Breast epithelium (tissue), 4 donors: ENCODE measurements around the gene STK4. TPM values are rescaled to one million over a fixed set of nuclear protein-coding genes. Genes with fewer than 3 reads are reported as not detected.

Experiments used
- DNase-seq, 2 donors: peaks; one replicate each; pipeline ENCODE4 v3.0.0-alpha.2; 2019; ENCODE audit warnings: low spot score in 2 of 2
- H3K27ac ChIP-seq, 2 donors: fragments of 200-600 bp; sonication (generic) in 1 of 2; one replicate each; pipeline ENCODE4 v1.5.1; 2016 to 2019; ENCODE audit warnings: mild to moderate bottlenecking in 1 of 2
- H3K27me3 ChIP-seq, 2 donors: fragments of 200-600 bp; sonication (generic) in 1 of 2; one replicate each; pipeline versions ENCODE4 v1.5.1 to v1.6.0; 2017 to 2019; ENCODE audit warnings: control low read depth in 1 of 2, mild to moderate bottlenecking in 1 of 2
- H3K36me3 ChIP-seq: fragments of 200-600 bp; one replicate; pipeline ENCODE4 v1.5.1; 2019
- H3K4me1 ChIP-seq, 2 donors: fragments of 200-600 bp; sonication (generic); one replicate each; pipeline ENCODE4 v1.5.1; 2016 to 2019; ENCODE audit warnings: control low read depth in 1 of 2
- H3K4me3 ChIP-seq, 3 donors: fragments of 200-600 bp; sonication (generic); 1 replicate in 2 of 3; 2 replicates in 1 of 3; pipeline ENCODE4 v1.5.1; 2016 to 2019; ENCODE audit warnings: mild to moderate bottlenecking in 3 of 3, moderate library complexity in 2 of 3
- H3K9me3 ChIP-seq, 2 donors: fragments of 200-600 bp; sonication (generic) in 1 of 2; one replicate each; pipeline ENCODE4 v1.5.1; 2016 to 2019; ENCODE audit warnings: control low read depth in 1 of 2
- POLR2A ChIP-seq: fragments of 450-650 bp; IDR thresholded peaks from one replicate; pipeline ENCODE4 v1.6.1; 2016; ENCODE audit warnings: antibody characterized with exemption, mild to moderate bottlenecking, moderate library complexity
- POLR2AphosphoS5 ChIP-seq, 3 donors: sonication (generic); formaldehyde crosslinking; IDR thresholded peaks; one replicate each; pipeline ENCODE4 v1.6.1; 2017; ENCODE audit warnings: antibody characterized with exemption in 3 of 3
- intact Hi-C: fragments of 100-400 bp; cut with DNase I; formaldehyde crosslinking; loops from one replicate; pipeline ENCODE4 v1.15.1; 2023; ENCODE audit warnings: low total_unique reads
- total RNA-seq, 3 donors: library from RNA; depleted of rRNA; stranded (reverse); fragments of >200 nt; gene quantifications; one replicate each; pipeline ENCODE4 v1.1.0, GENCODE V29; 2016
- TF ChIP-seq, protein P1 (sequence below), 3 donors: fragments of 450-650 bp; IDR thresholded peaks; one replicate each; pipeline ENCODE4 v1.5.1; 2016 to 2017; ENCODE audit warnings: antibody characterized with exemption in 3 of 3, mild to moderate bottlenecking in 3 of 3, moderate library complexity in 3 of 3

STK4 gene
- total RNA-seq, 3 donors from 2014 or later: 33.1 to 35.3 (median 34.7) TPM

DNA sequence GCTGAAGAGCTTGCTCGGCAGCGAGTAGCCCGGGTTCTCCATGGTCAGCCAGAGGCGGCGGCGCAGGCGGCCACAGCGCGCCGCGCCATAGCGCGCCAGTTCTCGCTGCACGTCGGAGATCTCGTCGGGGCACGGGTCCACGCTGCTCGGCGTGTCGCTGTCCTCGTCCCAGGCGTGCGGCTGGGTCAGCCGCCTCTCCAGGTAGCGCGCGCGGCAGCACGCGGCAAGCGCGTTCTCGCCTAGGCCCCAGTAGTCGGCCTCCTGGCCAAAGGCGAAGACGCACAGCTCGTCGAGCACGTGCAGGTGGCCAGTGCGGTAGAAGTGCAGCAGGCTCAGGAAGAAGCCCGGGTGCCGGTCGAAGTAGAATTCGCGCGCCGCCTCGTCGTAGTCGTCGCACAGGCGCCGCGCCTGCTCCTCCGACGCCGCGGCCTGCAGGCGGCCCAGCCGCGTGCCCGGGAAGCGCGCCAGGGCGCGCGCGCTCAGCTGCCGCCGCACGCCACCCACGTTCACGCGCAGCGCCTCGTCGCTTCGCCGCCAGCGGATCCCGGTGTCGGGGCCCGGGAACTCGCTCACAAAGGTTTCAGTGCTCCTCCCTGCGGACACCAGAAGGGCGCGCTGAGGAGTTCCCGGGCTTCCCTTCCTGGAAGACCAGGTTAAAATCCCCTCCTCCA, 131.9 kb downstream of the STK4 start:
- intact Hi-C loops: no loop called here
- TF ChIP-seq, protein P1, sequence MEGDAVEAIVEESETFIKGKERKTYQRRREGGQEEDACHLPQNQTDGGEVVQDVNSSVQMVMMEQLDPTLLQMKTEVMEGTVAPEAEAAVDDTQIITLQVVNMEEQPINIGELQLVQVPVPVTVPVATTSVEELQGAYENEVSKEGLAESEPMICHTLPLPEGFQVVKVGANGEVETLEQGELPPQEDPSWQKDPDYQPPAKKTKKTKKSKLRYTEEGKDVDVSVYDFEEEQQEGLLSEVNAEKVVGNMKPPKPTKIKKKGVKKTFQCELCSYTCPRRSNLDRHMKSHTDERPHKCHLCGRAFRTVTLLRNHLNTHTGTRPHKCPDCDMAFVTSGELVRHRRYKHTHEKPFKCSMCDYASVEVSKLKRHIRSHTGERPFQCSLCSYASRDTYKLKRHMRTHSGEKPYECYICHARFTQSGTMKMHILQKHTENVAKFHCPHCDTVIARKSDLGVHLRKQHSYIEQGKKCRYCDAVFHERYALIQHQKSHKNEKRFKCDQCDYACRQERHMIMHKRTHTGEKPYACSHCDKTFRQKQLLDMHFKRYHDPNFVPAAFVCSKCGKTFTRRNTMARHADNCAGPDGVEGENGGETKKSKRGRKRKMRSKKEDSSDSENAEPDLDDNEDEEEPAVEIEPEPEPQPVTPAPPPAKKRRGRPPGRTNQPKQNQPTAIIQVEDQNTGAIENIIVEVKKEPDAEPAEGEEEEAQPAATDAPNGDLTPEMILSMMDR (IDR thresholded peaks at IDR 0.05): no peak
- TF ChIP-seq POLR2A (no peak), POLR2AphosphoS5 (IDR thresholded peaks at IDR 0.05) (no peak)
- H3K27ac ChIP-seq: no peak overlapping the region
- peak overlapping the region in 2 of 3 donors; percentile 12 to 49 for H3K4me3 ChIP-seq
- no peaks in the 10 kb centered on the region for H3K9me3 ChIP-seq
- no peaks in the 10 kb centered on the region for H3K36me3 ChIP-seq
- DNase-seq: no peak
- H3K4me1 ChIP-seq: peaks cover 0 to 5% of the 10 kb centered on the region in 2 donors
- peaks cover 2 to 31% of the 10 kb centered on the region in 2 donors for H3K27me3 ChIP-seq

DNA sequence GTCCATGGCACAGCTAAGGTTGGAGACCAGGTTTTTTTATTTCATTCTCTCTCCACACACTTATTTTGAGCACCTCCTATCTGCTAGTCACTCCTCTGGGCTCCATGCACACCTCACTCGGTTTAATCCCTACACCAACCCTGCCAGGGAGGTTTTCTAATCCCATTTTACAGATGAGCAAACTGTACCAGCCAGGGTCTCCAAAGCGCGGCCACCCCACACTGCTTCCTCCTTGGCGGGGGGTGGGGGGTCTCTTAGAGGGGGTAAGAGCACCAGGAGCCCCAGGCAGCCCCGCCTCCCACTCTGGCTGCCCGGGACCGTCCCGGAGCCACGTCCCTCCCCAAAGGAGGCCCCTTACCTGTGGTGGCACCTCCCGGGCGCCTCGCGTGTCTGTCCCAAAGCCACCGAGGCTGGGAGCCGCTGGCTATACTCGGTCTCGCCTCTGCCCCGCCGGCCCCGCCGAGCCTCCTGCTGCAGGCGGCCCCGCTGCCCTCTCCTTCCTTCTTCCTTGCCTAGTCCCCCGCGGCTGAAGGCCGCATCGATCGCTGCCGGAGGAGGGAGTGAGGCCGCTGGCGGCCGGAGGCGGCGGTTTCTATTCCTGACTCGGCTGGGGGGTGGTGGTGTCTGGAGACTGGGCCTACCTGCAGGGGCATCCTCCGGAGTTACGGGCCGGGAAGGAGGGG, 134.4 kb downstream of the STK4 start, which contains the start of gene KCNS1:
KCNS1 (minus strand) TSS at position 565 of the 683 bp plus-strand sequence. CDS start 1,891 bp downstream, outside the sequence.
- H3K36me3 ChIP-seq: no peaks in the 10 kb centered on the region
- no peaks in the 10 kb centered on the region for H3K9me3 ChIP-seq
- DNase-seq: no peak
- peak within 1 kb of the TSS in 2 of 3 donors; percentile 20 to 41 for H3K4me3 ChIP-seq
- H3K4me1 ChIP-seq: peaks cover 0 to 5% of the 10 kb centered on the region in 2 donors
- H3K27me3 ChIP-seq: peaks cover 2 to 31% of the 10 kb centered on the region in 2 donors
- intact Hi-C loops: no loop called here
- TF ChIP-seq, protein P1 (IDR thresholded peaks at IDR 0.05): no peak
- no peak for TF ChIP-seq POLR2A
- no peak for TF ChIP-seq POLR2AphosphoS5 (IDR thresholded peaks at IDR 0.05)
- H3K27ac ChIP-seq: peak within 1 kb of the TSS in 1 of 2 donors; percentile 45

DNA sequence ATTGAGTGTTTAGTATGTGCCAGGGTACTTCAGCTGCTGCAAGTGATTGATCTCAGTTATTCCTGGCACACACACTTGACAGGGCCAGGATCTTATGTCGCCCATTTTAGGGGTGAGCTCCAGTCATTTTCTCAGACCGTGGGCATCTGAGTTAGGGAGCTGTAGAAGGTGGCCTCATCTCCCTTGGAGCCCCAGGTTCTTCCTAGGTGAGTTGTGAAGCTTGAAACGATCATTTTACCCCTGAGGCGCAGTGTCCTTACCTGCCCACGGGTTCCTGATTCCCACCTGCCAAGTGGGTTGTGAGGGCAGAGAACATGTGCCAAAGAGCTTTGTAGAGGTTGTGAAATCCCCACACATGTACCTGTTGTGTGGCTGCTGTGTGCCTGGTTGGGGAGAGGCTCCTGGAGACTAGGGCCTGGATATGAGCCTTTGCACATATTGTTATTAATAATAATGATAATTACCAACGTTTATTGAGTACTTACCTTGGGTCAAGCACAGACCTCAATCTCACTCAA, 135.1 kb downstream of the STK4 start:
- Histone ChIP-seq H3K27me3 (peaks cover 2 to 25% of the 10 kb centered on the region in 2 donors), H3K4me3 (no peak overlapping the region), H3K4me1 (peaks cover 0 to 5% of the 10 kb centered on the region in 2 donors), H3K36me3 (no peaks in the 10 kb centered on the region), H3K27ac (peak overlapping the region in 1 of 2 donors; percentile 45), H3K9me3 (no peaks in the 10 kb centered on the region)
- peak in 1 of 2 donors; percentile 22 for DNase-seq
- intact Hi-C loops: no loop called here
- no peak for TF ChIP-seq POLR2A

DNA sequence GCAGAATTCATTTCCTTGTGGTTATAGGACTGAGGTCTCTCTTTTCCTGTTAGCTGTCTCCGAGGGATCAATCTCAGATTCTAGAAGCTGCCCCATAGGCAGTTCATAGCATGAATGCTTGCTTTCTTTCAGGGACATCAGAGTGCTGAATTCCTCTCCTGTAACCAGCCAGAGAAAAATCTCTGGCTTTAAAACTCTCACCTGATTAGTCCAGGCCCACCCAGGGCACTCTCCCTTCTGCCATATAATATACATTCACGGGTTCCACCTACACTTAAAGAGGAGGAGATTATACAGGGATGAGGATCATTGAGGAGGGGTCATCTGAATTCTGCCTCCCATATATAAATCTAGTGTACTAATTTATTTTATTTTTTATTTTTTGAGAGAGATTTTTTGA, 136.8 kb downstream of the STK4 start:
- H3K27me3 ChIP-seq: peaks cover 0 to 8% of the 10 kb centered on the region in 2 donors
- no peak for DNase-seq
- TF ChIP-seq POLR2A (no peak), POLR2AphosphoS5 (IDR thresholded peaks at IDR 0.05) (no peak)
- TF ChIP-seq, protein P1 (IDR thresholded peaks at IDR 0.05): no peak

DNA sequence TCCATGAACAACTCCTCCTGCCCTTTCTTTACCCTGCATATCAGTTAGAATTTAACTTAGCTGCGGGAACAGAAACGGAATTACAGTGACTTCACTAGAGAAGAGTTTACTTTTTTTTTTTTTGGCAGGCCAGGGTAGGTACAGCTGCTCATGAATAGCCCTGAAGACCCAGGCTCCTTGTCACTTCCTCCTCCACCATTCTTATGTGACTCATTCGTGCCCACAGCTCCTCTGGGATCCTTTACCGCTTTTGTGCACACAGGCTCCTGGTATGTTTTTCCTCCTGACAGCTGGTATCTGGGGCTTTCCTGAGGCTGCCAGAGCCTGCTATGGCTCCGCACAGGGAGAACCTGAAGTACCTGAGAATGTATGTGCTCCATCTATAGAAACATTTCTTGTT, 138.5 kb downstream of the STK4 start:
- TF ChIP-seq POLR2A (no peak), POLR2AphosphoS5 (IDR thresholded peaks at IDR 0.05) (no peak)
- TF ChIP-seq, protein P1 (IDR thresholded peaks at IDR 0.05): no peak
- intact Hi-C loops: no loop called here
- Histone ChIP-seq H3K27me3 (no peaks in the 10 kb centered on the region), H3K36me3 (no peaks in the 10 kb centered on the region), H3K4me3 (no peak overlapping the region), H3K4me1 (no peaks in the 10 kb centered on the region), H3K9me3 (no peaks in the 10 kb centered on the region), H3K27ac (no peak overlapping the region)
- no peak for DNase-seq

More for the DNA sequence above, 136.8 kb downstream of the STK4 start:
- H3K27ac ChIP-seq: no peak overlapping the region
- H3K4me1 ChIP-seq: peaks cover 0 to 5% of the 10 kb centered on the region in 2 donors
- no peak overlapping the region for H3K4me3 ChIP-seq
- H3K36me3 ChIP-seq: no peaks in the 10 kb centered on the region
- intact Hi-C loops: no loop called here
- H3K9me3 ChIP-seq: no peaks in the 10 kb centered on the region
